DMS53 treated with DMSO at 0.1 percent for 48 hours (cell line): Measurements from ENCODE around the gene POLR1A.

Source experiments
- DNase-seq: peaks from one replicate; lab custom pipeline; 2025; ENCODE audit not compliant: unreplicated experiment; lab: John Stamatoyannopoulos, UW

The POLR1A gene

GRCh38 chr2:85981579-85982247, 124.0 kb downstream of the POLR1A start:
- DNase-seq = no peak

- DNase-seq = no peak
Observed at GRCh38 chr2:85978883-85979780, 126.6 kb downstream of the POLR1A start.

- DNase-seq = no peak
Observed at GRCh38 chr2:85976106-85976920, 129.4 kb downstream of the POLR1A start.

- DNase-seq = no peak
Observed at GRCh38 chr2:85975581-85975980, 130.1 kb downstream of the POLR1A start.

- DNase-seq = no peak
Observed at GRCh38 chr2:85974390-85974789, 131.3 kb downstream of the POLR1A start.

GRCh38 chr2:85972355-85972754, 133.3 kb downstream of the POLR1A start:
- no peak for DNase-seq

GRCh38 chr2:85971366-85971765, 134.3 kb downstream of the POLR1A start:
- DNase-seq = no peak
